ENCODE results near the gene GXYLT1.
A peak's percentile ranks its signal among the peaks of the same experiment; 100 is the strongest.
"Not testable (repeated sequence)": the region's sequence is repeated elsewhere in the genome, so short reads cannot be mapped to it uniquely, and the experiment has no call there.

GXYLT1 gene

GRCh38 chr12:42097971-42098370, 46.7 kb downstream of the GXYLT1 start:
- no peak for DNase-seq (ENCODE audit: low read depth)

DNA sequence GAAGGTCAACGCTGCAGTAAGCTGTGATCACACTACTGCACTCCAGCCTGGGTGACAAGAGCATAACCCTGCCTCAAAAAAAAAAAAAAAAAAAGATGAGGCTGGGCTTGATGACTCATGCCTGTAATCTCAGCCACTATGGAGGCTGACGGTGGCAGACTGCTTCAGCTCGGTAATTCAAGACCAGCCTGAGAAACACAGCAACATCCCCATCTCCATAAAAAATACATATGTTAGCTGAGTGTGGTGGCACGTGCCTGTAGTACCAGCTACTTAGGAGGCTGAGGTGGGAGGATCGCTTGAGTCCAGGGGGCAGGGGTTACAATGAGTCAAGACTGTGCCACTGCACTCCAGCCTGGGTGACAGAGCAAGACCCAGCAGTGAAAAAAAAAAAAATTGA, 50.4 kb downstream of the GXYLT1 start:
- DNase-seq (ENCODE audit: low read depth), result no peak

- DNase-seq (ENCODE audit: low read depth), result no peak
These were observed 52.9 kb downstream of the GXYLT1 start for GRCh38 chr12:42091769-42092168.

GRCh38 chr12:42090899-42091298, 53.8 kb downstream of the GXYLT1 start:
- peak; percentile 20 for DNase-seq (ENCODE audit: low read depth)

DNA sequence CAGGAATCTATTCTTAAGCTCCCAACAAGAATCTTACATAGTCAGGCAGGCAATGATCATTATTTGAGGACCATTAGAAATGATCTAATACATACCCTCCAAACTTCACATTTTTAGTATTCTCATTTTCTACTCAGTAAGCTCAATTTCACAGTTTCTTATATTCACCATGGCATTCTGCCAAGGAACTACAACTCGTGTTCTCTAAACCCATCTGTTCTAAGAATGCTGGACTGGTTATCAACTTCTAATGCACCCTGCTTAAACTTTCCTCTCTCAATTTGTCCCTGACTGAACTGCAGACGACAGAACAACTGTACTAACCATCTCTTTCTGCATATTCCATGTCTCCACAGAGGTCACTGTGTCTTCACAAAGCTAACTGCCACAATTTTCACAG, 58.6 kb downstream of the GXYLT1 start:
- no peak for DNase-seq (ENCODE audit: low read depth)

- DNase-seq (ENCODE audit: low read depth), result no peak
These were observed 59.1 kb downstream of the GXYLT1 start for GRCh38 chr12:42085594-42085993.

DNA sequence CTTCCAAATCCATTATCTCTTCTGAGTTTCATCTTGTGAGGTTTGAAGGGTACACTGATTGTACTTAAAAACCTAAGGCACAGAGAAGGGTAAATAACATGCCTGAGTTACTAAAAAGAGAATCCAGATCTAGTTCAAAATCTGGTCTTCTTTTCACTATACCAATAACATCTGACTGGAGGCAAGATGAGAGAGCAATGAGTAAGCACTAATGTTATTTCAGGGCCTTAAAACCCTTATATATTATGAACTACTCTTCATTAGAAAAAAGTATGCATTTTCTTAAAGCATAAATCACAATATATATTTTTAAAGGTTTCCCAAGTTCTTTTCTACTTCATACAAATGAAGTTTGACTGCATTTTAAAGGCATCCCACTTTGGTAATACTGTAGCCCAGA, 60.2 kb downstream of the GXYLT1 start:
- no peak for DNase-seq (ENCODE audit: low read depth)

GRCh38 chr12:42076976-42077375, 67.7 kb downstream of the GXYLT1 start:
- DNase-seq (ENCODE audit: low read depth), result no peak

DNA sequence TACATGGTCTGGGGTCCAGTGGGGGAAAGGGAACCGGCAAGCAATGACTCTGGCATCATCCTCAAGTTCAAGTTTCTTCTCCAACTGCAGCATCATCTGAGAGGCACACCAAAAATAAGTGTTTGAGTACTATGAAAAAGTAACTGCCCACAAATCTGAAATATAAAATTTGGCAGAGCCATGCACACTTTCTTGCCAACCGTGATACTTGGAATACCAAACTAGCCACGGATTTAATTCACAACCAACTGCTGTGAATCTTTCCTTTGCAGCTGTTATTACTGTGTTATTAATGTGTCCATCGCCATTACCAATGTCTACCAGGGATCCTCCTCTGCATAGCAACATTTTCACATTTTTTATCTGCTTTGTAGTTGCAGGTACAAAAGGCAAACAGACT, 74.6 kb downstream of the GXYLT1 start:
- DNase-seq (ENCODE audit: low read depth), result no peak

- no peak for DNase-seq (ENCODE audit: low read depth)
These were observed 85.5 kb downstream of the GXYLT1 start for GRCh38 chr12:42059127-42059526.

- DNase-seq (ENCODE audit: low read depth), result no peak
These were observed 88.5 kb downstream of the GXYLT1 start for GRCh38 chr12:42056130-42056529.

DNA sequence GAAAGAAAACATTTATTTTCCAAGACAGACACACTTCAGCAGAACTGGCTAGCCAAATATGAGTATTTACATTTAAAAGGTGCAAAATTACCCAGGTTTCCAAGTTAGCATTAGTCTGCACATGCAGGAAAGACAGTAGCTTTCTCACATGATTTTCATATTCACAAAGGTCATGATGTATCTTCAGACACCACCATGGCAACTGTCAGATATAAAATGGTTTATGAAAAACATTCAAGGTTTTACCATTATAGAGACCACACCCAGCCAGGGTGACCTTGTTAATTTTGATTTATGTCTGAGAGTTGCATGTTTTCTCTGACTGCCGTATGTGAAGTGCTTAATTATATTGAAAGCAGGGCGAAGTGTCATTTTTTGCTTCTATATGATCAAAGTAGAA, 91.2 kb downstream of the GXYLT1 start:
- DNase-seq (ENCODE audit: low read depth), result no peak

DNA sequence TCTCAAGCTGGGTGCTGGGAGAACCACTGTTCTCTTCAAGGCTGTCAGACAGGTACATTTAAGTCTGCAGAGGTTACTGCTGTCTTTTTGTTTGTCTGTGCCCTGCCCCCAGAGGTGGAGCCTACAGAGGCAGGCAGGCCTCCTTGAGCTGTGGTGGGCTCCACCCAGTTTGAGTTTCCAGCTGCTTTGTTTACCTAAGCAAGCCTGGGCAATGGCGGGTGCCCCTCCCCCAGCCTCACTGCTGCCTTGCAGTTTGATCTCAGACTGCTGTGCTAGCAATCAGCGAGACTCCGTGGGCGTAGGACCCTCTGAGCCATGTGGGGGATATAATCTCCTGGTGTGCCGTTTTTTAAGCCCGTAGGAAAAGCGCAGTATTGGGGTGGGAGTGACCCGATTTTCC, 95.7 kb downstream of the GXYLT1 start:
- DNase-seq (ENCODE audit: low read depth), result not testable (repeated sequence)

GRCh38 chr12:42039577-42039976, 105.1 kb downstream of the GXYLT1 start:
- DNase-seq (ENCODE audit: low read depth), result no peak

GRCh38 chr12:42039176-42039575, 105.5 kb downstream of the GXYLT1 start:
- DNase-seq (ENCODE audit: low read depth), result peak; percentile 6

DNA sequence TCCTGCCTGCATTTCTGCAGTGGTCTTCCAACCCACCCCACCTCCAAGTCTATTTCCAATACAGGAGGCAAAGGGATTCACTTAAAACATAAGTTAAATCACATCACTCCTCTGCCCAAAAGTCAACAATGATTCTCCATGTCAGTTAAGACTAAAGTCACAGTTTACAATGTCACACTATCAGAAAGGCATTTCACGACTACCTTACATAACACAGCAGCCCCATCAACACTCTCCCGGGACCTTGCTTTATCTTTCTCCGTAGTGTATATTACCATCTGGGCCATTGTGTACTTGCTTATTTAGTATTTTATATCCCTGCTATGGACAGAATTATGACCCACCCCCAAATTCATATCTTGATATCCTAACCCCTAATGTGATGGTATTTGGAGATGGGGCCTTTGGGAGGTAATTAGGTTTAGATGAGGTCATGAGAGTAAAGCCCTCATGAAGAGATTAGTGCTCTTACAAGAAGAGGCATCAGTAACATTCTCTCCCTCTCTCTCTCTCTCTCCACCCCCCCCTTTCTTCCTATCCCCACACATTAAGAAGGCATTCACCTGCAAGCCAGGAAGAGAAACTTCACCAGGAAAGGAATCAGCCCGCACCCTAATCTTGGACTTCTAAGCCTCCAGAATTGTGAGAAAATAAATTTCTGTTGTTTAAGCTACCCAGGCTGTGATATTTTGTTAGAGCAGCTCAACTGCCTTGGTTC, 112.7 kb downstream of the GXYLT1 start:
- DNase-seq (ENCODE audit: low read depth), result no peak

Measured in GM04503 (cell line).